SU-DHL-6 (cell line): ENCODE measurements around the gene GPR141.
"Not testable (repeated sequence)": the region's sequence is repeated elsewhere in the genome, so short reads cannot be mapped to it uniquely, and the experiment has no call there.

Source experiments
- H2AFZ ChIP-seq: fragments of 200-600 bp; sonication (generic); 2 replicates; pipeline ENCODE4 v1.6.1; 2014; ENCODE audit warnings: low read depth, mild to moderate bottlenecking, moderate library complexity, mixed read lengths, antibody characterized with exemption, low read length; ENCODE audit not compliant: severe bottlenecking
- H3F3A ChIP-seq: fragments of 200-600 bp; shearing (Covaris generic); 2 replicates; pipeline ENCODE4 v1.6.0; 2016; ENCODE audit warnings: antibody characterized with exemption, mild to moderate bottlenecking; ENCODE audit not compliant: insufficient read depth
- H3K27ac ChIP-seq: fragments of 200-600 bp; sonication (generic); 2 replicates; pipeline ENCODE4 v1.5.1; 2016; ENCODE audit warnings: low read depth, mild to moderate bottlenecking, low read length, moderate library complexity, mixed read lengths
- H3K27me3 ChIP-seq: fragments of 200-600 bp; sonication (generic), shearing (Covaris generic); 2 replicates; pipeline ENCODE4 v1.6.0; 2014; ENCODE audit warnings: mild to moderate bottlenecking, low read length
- H3K36me3 ChIP-seq: fragments of 200-600 bp; sonication (generic); 2 replicates; pipeline ENCODE4 v1.6.1; 2014; ENCODE audit warnings: mild to moderate bottlenecking, low read length, mixed read lengths
- H3K4me2 ChIP-seq: fragments of 300-600, 200-600 bp; shearing (Covaris generic), sonication (generic); 2 replicates; pipeline ENCODE4 v1.6.0; 2014; ENCODE audit warnings: low read length, low read depth, mild to moderate bottlenecking; ENCODE audit not compliant: poor library complexity, severe bottlenecking
- H3K4me3 ChIP-seq: fragments of 200-600 bp; sonication (generic); 2 replicates; pipeline ENCODE4 v1.5.1; 2014; ENCODE audit warnings: antibody characterized with exemption, low read length, mild to moderate bottlenecking, mixed read lengths; ENCODE audit not compliant: insufficient read depth, poor library complexity, severe bottlenecking
- H3K79me2 ChIP-seq: fragments of 200-600 bp; sonication (generic); 2 replicates; pipeline ENCODE4 v1.6.1; 2014; ENCODE audit warnings: mild to moderate bottlenecking, low read length, moderate library complexity; ENCODE audit not compliant: insufficient read depth
- H3K9ac ChIP-seq: fragments of 200-600 bp; sonication (generic); 2 replicates; pipeline ENCODE4 v1.7.0; 2014; ENCODE audit warnings: mild to moderate bottlenecking, low read length
- H3K9me2 ChIP-seq: fragments of 200-600 bp; sonication (generic); replicated peaks from 2 replicates; pipeline ENCODE4 v1.6.1; 2014; ENCODE audit warnings: low read length; ENCODE audit not compliant: insufficient read depth
- H3K9me3 ChIP-seq: fragments of 200-600 bp; sonication (generic); 2 replicates; pipeline ENCODE4 v1.6.1; 2014; ENCODE audit warnings: low read length, mixed read lengths; ENCODE audit not compliant: insufficient read depth
- H4K20me1 ChIP-seq: fragments of 200-600 bp; sonication (generic); 2 replicates; pipeline ENCODE4 v1.6.1; 2014; ENCODE audit warnings: low read depth, mild to moderate bottlenecking, antibody characterized with exemption, low read length, moderate library complexity, mixed read lengths
- EZH2phosphoT487 ChIP-seq: fragments of 200-600 bp; sonication (generic), shearing (Covaris generic); conservative IDR thresholded peaks from 2 replicates; pipeline ENCODE4 v1.6.1; 2018; ENCODE audit warnings: mild to moderate bottlenecking, antibody characterized with exemption, low read length, moderate library complexity, mixed read lengths
- TF ChIP-seq, protein P1 (sequence below): fragments of 200-600 bp; sonication (generic); IDR thresholded peaks from one replicate; pipeline ENCODE4 v1.5.1; 2017; ENCODE audit warnings: antibody characterized with exemption, mild to moderate bottlenecking, low read length, moderate library complexity; ENCODE audit not compliant: insufficient read depth, poor library complexity, severe bottlenecking

The GPR141 gene

DNA sequence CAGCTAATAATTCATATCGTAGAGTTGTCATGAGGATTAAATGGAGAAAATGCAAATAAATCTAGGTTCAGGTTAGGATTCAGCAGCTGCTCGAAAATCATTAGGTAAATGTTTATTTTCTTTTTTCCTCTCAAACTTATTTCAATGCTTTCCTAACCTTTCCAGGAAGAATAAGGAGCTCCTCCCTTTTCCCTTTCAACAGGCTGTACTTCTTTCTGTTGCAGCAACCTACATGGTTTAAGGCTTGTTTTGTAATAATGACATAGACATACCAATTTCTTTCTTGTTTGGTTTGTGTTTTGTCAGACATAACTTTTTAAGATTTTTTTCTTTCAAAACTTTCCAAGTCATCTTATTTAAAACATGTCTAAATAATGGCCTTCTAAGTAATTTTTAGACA lies 18.2 kb downstream of the GPR141 start:
- H4K20me1 ChIP-seq: no peaks in the 10 kb centered on the region; the same call in 1 of the 2 replicates
- no peaks in the 10 kb centered on the region for H3K9me2 ChIP-seq
- H3K4me3 ChIP-seq: no peak overlapping the region
- no peak for TF ChIP-seq EZH2phosphoT487
- TF ChIP-seq, protein P1, sequence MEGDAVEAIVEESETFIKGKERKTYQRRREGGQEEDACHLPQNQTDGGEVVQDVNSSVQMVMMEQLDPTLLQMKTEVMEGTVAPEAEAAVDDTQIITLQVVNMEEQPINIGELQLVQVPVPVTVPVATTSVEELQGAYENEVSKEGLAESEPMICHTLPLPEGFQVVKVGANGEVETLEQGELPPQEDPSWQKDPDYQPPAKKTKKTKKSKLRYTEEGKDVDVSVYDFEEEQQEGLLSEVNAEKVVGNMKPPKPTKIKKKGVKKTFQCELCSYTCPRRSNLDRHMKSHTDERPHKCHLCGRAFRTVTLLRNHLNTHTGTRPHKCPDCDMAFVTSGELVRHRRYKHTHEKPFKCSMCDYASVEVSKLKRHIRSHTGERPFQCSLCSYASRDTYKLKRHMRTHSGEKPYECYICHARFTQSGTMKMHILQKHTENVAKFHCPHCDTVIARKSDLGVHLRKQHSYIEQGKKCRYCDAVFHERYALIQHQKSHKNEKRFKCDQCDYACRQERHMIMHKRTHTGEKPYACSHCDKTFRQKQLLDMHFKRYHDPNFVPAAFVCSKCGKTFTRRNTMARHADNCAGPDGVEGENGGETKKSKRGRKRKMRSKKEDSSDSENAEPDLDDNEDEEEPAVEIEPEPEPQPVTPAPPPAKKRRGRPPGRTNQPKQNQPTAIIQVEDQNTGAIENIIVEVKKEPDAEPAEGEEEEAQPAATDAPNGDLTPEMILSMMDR: no peak
- H3K27me3 ChIP-seq: no peaks in the 10 kb centered on the region
- no peaks in the 10 kb centered on the region for H3F3A ChIP-seq
- no peaks in the 10 kb centered on the region for H3K79me2 ChIP-seq
- no peak overlapping the region for H3K4me2 ChIP-seq
- no peak overlapping the region for H3K9ac ChIP-seq
- no peaks in the 10 kb centered on the region for H3K9me3 ChIP-seq
- H3K36me3 ChIP-seq: no peaks in the 10 kb centered on the region
- H2AFZ ChIP-seq: no peak overlapping the region
- no peak overlapping the region for H3K27ac ChIP-seq

DNA sequence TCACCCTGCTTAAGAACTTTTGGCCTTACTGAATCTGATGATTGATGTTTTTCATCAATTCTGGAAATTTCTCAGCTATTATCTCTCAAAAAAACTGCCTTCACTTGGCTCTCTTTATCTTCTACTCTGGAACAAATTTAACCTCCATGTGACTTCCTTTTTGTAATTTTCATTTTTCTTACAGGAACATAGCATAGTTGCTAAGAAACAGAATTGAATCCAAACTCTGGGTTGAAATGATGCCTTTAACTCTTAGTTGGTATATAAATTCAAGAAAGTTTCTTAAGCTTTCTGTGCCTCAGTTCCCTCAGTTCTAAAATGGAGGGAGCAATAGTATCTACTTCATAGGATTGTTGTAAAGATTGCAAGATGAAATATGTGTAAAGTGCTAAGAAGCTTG lies 19.8 kb downstream of the GPR141 start:
- Histone ChIP-seq H3K36me3 (no peaks in the 10 kb centered on the region), H3K9me2 (no peaks in the 10 kb centered on the region), H3K27ac (no peak overlapping the region), H2AFZ (no peak overlapping the region), H3K9me3 (no peaks in the 10 kb centered on the region), H3K9ac (no peak overlapping the region), H3K4me2 (no peak overlapping the region), H3K79me2 (no peaks in the 10 kb centered on the region), H4K20me1 (no peaks in the 10 kb centered on the region; the same call in 1 of the 2 replicates), H3K4me3 (no peak overlapping the region), H3K27me3 (no peaks in the 10 kb centered on the region), H3F3A (no peaks in the 10 kb centered on the region)
- TF ChIP-seq, protein P1: no peak

DNA sequence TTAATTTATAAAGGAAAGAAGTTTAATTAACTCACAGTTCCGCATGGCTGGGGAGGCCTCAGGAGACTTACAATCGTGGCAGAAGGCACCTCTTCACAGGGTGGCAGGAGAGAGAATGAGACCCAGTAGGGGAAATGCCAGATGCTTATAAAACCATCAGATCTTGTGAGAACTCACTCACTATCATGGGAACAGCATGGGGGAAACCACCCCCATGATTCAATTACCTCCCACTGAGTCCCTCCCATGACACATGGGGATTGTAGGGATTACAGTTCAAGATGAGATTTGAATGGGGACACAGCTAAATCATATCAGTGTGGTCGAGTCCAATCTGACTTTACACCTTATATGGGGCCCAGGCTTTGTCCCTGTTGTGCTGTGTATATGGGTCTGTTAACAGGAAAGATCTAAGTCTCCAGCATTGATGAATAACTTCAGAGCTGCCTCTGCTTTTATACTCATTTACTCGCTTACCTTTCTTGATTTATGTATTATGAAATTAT lies 20.8 kb downstream of the GPR141 start:
- not testable (repeated sequence) for H3K9me3 ChIP-seq, H3K4me3 ChIP-seq, H4K20me1 ChIP-seq, H3K36me3 ChIP-seq, H3F3A ChIP-seq, H3K9me2 ChIP-seq, H3K27ac ChIP-seq, H3K9ac ChIP-seq, H3K4me2 ChIP-seq, H2AFZ ChIP-seq, H3K27me3 ChIP-seq, H3K79me2 ChIP-seq

DNA sequence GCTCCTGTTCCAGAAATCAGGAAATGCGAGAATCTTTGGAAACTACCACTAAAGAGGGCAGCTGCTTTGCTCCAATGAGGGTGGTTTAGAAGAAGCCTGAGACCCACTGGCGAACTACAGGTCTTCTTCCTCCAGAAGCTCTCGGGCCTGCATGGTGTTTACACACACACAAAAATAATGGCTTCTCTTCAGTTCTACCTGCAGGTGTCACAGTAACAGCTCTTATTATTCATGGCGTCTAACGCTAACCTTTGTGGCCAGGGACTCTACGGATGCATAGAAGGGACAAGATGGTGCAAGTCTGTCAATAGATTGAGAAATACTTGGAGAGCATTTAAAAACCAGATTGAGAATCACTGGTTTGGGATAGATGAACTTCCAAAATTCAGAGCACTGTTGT lies 22.4 kb downstream of the GPR141 start:
- no peaks in the 10 kb centered on the region for H3F3A ChIP-seq
- no peak overlapping the region for H2AFZ ChIP-seq
- H3K9me3 ChIP-seq: no peaks in the 10 kb centered on the region
- H3K4me3 ChIP-seq: no peak overlapping the region
- H3K36me3 ChIP-seq: no peaks in the 10 kb centered on the region
- no peak overlapping the region for H3K27ac ChIP-seq
- no peak for TF ChIP-seq EZH2phosphoT487
- TF ChIP-seq, protein P1: no peak
- H4K20me1 ChIP-seq: no peaks in the 10 kb centered on the region; the same call in 1 of the 2 replicates
- H3K9ac ChIP-seq: no peak overlapping the region
- no peak overlapping the region for H3K4me2 ChIP-seq
- no peaks in the 10 kb centered on the region for H3K9me2 ChIP-seq
- no peaks in the 10 kb centered on the region for H3K27me3 ChIP-seq
- no peaks in the 10 kb centered on the region for H3K79me2 ChIP-seq
